Spleen (tissue), 11 donors: ENCODE measurements around the gene XIAP. TPM values are rescaled to one million over a fixed set of nuclear protein-coding genes. Genes with fewer than 3 reads are reported as not detected.
A peak's percentile ranks its signal among the peaks of the same experiment; 100 is the strongest.

Source experiments
- DNase-seq: peaks from one replicate; pipeline ENCODE4 v3.0.0-alpha.2; 2020
- H3K27ac ChIP-seq, 8 donors: fragments of 200-600 bp; sonication (generic) in 7 of 8; 1 replicate in 4 of 8; 2 replicates in 4 of 8; pipeline versions ENCODE4 v1.5.0 to v1.8.0; 2016 to 2021; ENCODE audit warnings: inconsistent platforms in 4 of 8, mild to moderate bottlenecking in 4 of 8, moderate library complexity in 1 of 8
- H3K27me3 ChIP-seq, 7 donors: fragments of 200-600 bp; sonication (generic) in 6 of 7; replicated peaks in 1 of 7; 1 replicate in 4 of 7; 2 replicates in 3 of 7; pipeline versions ENCODE4 v1.5.0 to v1.8.0; 2016 to 2021; ENCODE audit warnings: inconsistent platforms in 3 of 7, mild to moderate bottlenecking in 1 of 7
- H3K36me3 ChIP-seq, 6 donors: fragments of 200-600 bp; sonication (generic) in 5 of 6; 1 replicate in 4 of 6; 2 replicates in 2 of 6; pipeline versions ENCODE4 v1.5.0 to v1.8.0; 2016 to 2021; ENCODE audit warnings: inconsistent platforms in 2 of 6
- H3K4me1 ChIP-seq, 6 donors: fragments of 200-600 bp; sonication (generic) in 5 of 6; 1 replicate in 3 of 6; 2 replicates in 3 of 6; pipeline versions ENCODE4 v1.5.0 to v1.8.0; 2016 to 2021; ENCODE audit warnings: inconsistent platforms in 3 of 6
- H3K4me3 ChIP-seq, 8 donors: fragments of 200-600 bp; sonication (generic) in 7 of 8; 1 replicate in 4 of 8; 2 replicates in 4 of 8; pipeline versions ENCODE4 v1.5.0 to v1.8.0; 2016 to 2021; ENCODE audit warnings: inconsistent platforms in 4 of 8, mild to moderate bottlenecking in 4 of 8, moderate library complexity in 2 of 8
- H3K9me3 ChIP-seq, 8 donors: fragments of 200-600 bp; sonication (generic) in 7 of 8; 1 replicate in 4 of 8; 2 replicates in 4 of 8; pipeline versions ENCODE4 v1.5.0 to v1.8.0; 2016 to 2021; ENCODE audit warnings: inconsistent platforms in 4 of 8
- CTCF ChIP-seq, 11 experiments: fragments of 200-600 bp in 7 of 11; fragments of 450-650 bp in 4 of 11; sonication (generic) in 4 of 11; IDR thresholded peaks in 8 of 11; conservative IDR thresholded peaks in 3 of 11; 1 replicate in 7 of 11; 2 replicates in 4 of 11; pipeline versions ENCODE4 v1.4.0 to v1.8.0; 2016 to 2021; ENCODE audit warnings: antibody characterized with exemption in 11 of 11, inconsistent platforms in 4 of 11, mild to moderate bottlenecking in 1 of 11
- POLR2A ChIP-seq, 3 donors: fragments of 450-650 bp; IDR thresholded peaks; one replicate each; pipeline ENCODE4 v1.5.1; 2017; ENCODE audit warnings: antibody characterized with exemption in 3 of 3, mild to moderate bottlenecking in 1 of 3
- POLR2AphosphoS5 ChIP-seq, 3 donors: sonication (generic); formaldehyde crosslinking; IDR thresholded peaks; one replicate each; pipeline ENCODE4 v1.5.1; 2017; ENCODE audit warnings: antibody characterized with exemption in 3 of 3
- WGBS, 5 donors: extraction: QIAGEN DNeasy Blood & Tissue Kit in 3 of 5; methylation state at CpG; one replicate each; pipeline versions ENCODE4 v1.1.5 to v1.1.7; 2013 to 2018; 5-methylcytosine and 5-hydroxymethylcytosine counted together
- intact Hi-C: fragments of 100-400 bp; cut with DNase I; formaldehyde crosslinking; loops from one replicate; pipeline ENCODE4 v1.15.0; 2023; ENCODE audit warnings: low total_unique reads
- polyA plus RNA-seq, 3 donors: library from polyadenylated mRNA; stranded (reverse); fragments of 200-250 nt; gene quantifications; one replicate each; pipeline ENCODE4 v1.2.1, GENCODE V29; 2013
- small RNA-seq, 4 donors: library from RNA; depleted of rRNA; stranded (forward); fragments of <200 nt; gene quantifications; one replicate each; pipeline ENCODE3, GENCODE V24; 2016
- total RNA-seq, 7 donors: library from RNA; depleted of rRNA in 3 of 7; stranded (reverse); fragments of >200 nt in 3 of 7; fragmentation: NEBNext Ultra II Directional in 4 of 7; extraction: Animal tissue kit (Norgen Biotek cat#: 25700) in 4 of 7; gene quantifications; one replicate each; pipeline versions ENCODE4 v1.1.0 to v1.2.1, GENCODE V29; 2016 to 2021
- donor health status: healthy with polysubstance abuse.
- donor health status: DM: no; HTN: no; CAD: no; lungs with moderate emphysema.
- donor health status: DM: no; HTN: no; CAD: no.
- donor health status: Bipolar disorder and iron deficiency.
- donor health status: healthy.
- donor health status: DM: no; HTN: no; CAD: no.
- donor health status: DM: yes; HTN: yes; CAD: no.

Gene XIAP
- total and polyA plus RNA-seq, 10 donors: 4.7 to 67.0 (median 44.0) TPM

DNA sequence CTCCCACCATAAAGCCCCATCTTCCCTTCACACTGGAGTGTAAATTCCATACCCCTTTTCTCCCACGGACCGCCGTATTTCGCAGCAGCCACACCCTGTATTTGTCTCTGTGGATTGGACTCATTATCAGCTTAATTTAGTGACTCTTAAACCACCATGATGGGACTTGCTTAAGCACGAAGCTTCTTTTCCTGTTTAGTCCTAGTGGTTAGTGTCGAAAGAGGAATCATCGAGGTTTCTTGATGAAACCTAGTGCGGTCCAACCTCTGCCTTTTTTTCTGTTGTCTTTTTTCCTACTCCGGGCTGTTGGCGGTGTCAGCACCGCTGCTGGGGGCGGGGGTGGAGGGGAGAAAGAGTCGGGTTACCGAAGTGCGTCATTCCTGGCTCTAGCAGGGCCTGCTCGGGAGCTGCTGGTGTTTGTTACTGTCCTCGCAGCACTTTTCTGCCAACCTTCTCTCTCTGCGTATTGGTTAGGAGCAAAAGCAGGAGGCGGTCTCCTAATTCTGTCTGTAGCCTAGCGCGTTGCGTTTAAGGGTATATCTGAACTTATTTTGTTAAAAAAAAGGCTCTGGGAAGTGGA is 103.0 kb downstream of the XIAP start:
- H3K4me1 ChIP-seq: peaks cover 8 to 56% (median 23%) of the 10 kb centered on the region in 6 donors
- DNase-seq: peak; percentile 92
- no peaks in the 10 kb centered on the region for H3K27me3 ChIP-seq
- 0 to 38% (median 1%) methylated on average over 14 to 22 of the region's 22 CpGs for WGBS, 5 donors
- H3K36me3 ChIP-seq: no peaks in the 10 kb centered on the region
- TF ChIP-seq CTCF (IDR thresholded peaks at IDR 0.05 in 8 of 11, conservative IDR thresholded peaks at IDR 0.05 in 3 of 11) (peak in 2 of 11 experiments; percentile 10), POLR2AphosphoS5 (IDR thresholded peaks at IDR 0.05) (peak; percentile 80 to 90 (median 88)), POLR2A (IDR thresholded peaks at IDR 0.05) (peak in 1 of 3 donors; percentile 76)
- H3K4me3 ChIP-seq: peak overlapping the region; percentile 37 to 82 (median 57)
- intact Hi-C loops: no loop called here
- no peaks in the 10 kb centered on the region for H3K9me3 ChIP-seq
- peak overlapping the region; percentile 84 to 99 (median 99) for H3K27ac ChIP-seq

Small RNA genes within 50 kb of the gene (small RNA-seq; reads per million reads assigned to genes)
- gene RF00019: 0 reads per million in 4 donors
- gene RN7SL190P: 0 reads per million in 4 donors
- gene RNU6-122P: 0 reads per million in 4 donors

Other genes with a start within 250 kb of the XIAP start
- 100 to 1,000 TPM in 3 of 7 donors, 10 to 100 TPM in 4; 67.8 to 158 (median 90.9) TPM for gene THOC2, start 127.0 kb upstream of the XIAP start, total RNA-seq
- gene THOC2, start 127.0 kb upstream of the XIAP start, polyA plus RNA-seq: 10 to 100 TPM; 36.4 to 54.6 (median 37.2) TPM
- 100 to 1,000 TPM in 3 of 7 donors, 10 to 100 TPM in 4; 83.3 to 106 (median 97.8) TPM for gene STAG2, start 101.7 kb downstream of the XIAP start, total RNA-seq
- 10 to 100 TPM; 17.9 to 23.0 (median 21.6) TPM for gene STAG2, start 101.7 kb downstream of the XIAP start, polyA plus RNA-seq